NCI-H128 (cell line): ENCODE measurements around the gene HSPBP1.
"Not testable (repeated sequence)": the region's sequence is repeated elsewhere in the genome, so short reads cannot be mapped to it uniquely, and the experiment has no call there.

Experiments
- DNase-seq: peaks from one replicate; lab custom pipeline; 2025; ENCODE audit not compliant: unreplicated experiment; lab: John Stamatoyannopoulos, UW

The HSPBP1 gene

DNA sequence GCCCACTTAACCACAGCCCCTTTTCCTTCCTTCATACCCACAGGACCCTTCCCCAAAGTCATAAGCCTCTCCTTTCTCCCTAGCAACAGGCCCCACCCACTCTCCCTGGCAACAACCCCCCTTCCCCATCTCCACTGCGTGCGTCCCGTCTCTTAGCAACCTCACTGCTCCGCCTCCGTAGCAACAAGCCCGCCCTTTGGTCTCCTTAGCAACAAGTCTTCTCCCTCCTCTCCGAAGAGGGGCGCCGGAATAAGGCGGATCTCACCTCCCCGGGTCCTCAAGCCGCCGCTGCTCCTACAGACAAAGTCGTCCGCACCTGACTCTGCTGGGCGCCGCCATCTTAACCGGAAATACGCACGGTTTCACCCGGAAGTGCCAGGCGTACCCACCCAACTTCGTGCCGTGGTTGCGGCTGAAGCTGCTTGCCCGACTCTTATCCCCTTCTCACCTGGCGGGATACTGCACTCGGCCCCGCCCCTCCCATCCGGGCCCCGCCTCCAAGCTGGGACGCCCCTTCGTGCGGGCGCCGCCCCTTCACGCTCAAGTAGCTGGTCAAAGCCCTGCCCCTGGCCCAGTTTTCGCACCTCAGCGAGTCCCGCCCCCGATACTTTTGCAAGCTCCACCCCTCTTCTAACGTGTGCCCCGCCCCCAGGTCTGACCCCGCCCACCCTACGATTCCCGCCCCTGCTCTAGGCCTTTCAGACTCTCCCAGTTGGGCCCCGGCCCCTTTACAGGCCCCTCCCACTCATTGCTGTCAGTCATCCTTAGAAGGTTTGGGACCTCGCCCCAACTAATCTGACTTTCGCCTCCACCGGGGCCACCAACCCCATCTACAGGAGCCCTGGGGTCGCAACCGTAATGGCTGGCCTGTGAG, at the start of gene HSPBP1:
Gene HSPBP1, minus strand, starts transcription at position 341 of the 874 bp plus-strand sequence. CDS start 502 bp downstream, outside the sequence.
- peak; percentile 89 for DNase-seq

DNA sequence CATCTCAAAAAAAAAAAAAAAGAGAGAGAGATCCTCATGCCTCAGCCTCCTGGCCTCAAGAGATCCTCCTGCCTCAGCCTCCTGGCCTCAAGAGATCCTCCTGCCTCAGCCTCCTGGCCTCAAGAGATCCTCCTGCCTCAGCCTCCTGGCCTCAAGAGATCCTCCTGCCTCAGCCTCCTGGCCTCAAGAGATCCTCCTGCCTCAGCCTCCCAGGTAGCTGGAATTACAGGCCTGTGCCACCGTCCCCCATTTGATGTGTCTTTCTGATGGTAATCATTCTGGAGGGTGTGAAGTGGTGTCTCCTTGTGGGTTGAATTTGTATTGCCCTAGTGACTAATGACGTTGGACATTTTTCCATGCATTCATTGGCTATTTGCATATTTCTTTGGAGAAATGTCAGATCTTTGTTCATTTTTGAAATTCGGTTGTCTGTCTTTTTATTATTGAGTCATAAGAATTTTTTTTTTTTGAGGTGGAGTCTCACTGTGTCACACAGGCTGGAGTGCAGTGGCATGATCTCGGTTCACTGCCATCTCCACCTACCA, 48.9 kb upstream of the HSPBP1 start:
- not testable (repeated sequence) for DNase-seq

DNA sequence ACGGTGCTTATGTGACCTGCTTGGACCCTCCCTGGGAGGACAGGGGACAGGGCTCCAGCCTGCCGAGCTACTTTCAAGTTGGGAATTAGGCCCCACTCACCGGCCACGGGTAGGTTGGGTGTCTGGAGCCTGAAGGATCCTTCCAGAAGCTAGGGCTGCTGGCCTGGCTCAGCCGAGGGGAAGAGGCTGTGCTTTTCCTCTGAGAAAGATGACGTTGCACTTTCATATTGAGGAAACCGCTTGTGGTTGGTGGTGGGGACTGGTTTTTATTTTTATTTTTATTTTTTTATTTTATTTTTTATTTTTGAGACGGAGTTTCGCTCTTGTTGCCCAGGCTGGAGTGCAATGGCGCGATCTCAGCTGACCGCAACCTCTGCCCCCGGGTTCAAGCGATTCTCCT, 45.3 kb upstream of the HSPBP1 start, which contains the start of gene TMEM150B:
Gene TMEM150B, minus strand, starts transcription at position 170 of the 400 bp plus-strand sequence. CDS start 4,305 bp downstream, outside the sequence.
- DNase-seq: no peak

GRCh38 chr19:55324662-55325061, 44.8 kb upstream of the HSPBP1 start:
- no peak for DNase-seq

- DNase-seq: no peak
Observed at GRCh38 chr19:55322204-55322885, 42.4 kb upstream of the HSPBP1 start.

- no peak for DNase-seq
Observed at GRCh38 chr19:55321466-55322137, 41.7 kb upstream of the HSPBP1 start.

GRCh38 chr19:55320844-55321419, 41.0 kb upstream of the HSPBP1 start:
- DNase-seq: no peak

DNA sequence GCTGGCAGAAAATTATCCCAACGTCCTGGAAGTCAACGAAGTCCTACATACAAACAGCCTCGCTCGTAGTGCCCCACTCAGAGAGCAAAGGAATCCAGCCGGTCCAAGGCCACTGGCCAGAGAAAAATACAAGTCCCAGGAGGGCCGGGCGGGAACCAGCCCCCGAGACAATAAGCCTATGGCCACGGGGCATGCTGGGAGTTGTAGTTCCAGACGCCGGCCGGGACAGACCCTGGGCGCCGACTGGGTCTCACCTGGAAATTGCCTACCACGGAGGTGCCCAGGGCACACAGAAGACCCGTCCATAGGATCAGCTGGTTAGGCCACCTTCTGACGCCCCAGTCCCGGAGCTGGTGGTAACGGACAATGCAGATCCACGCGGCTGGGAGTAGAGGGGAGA, 39.9 kb upstream of the HSPBP1 start:
- no peak for DNase-seq

DNA sequence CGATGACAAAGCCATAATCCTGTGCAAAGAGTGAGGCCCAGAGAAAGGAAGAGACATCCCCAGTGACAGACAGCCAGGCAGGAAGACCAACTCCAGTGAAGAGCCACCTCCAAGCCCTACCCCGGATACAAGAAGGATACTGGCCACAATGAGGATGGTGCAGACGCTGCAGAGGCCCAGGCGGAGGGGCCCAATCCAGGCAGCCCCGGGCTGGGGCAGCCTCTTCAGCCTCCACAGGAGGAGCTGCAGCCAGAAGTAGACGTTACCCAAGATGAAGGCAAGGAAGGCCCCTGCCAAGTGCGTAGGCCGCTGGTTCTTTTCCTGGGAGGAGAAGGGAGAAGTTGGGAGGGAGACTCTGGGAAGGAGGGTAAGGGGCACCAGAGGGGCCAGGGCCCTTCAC, 36.7 kb upstream of the HSPBP1 start:
- no peak for DNase-seq

DNA sequence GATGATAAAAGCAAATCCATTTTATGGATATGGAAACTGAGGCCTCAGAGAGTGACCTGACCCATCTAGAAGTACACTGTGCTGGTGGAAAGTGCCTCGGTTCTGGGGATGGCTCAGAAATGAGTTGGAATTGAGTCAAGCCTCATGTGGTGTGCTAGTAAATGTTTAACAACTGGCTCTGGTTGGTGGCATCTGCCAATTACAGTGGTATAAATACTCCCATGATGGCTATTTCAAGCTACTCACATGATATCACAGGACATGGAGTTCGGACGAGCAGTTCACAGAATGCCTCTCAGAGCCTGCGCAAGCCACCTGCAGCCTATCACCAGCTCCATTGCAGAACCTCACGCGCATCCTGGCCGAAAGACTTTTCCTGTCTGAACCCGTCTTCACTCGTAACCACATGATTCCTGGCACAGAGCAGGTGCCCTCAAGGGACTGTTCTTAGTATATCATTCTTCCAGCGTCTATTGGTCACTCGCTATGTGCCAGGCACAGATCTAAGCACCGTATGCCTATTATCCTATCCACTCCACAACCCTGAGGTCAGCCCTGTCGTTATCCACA, 36.1 kb upstream of the HSPBP1 start:
- no peak for DNase-seq

- no peak for DNase-seq
Observed at GRCh38 chr19:55314396-55314795, 34.5 kb upstream of the HSPBP1 start.

- DNase-seq: no peak
Observed at GRCh38 chr19:55312621-55313512, 33.0 kb upstream of the HSPBP1 start.

DNA sequence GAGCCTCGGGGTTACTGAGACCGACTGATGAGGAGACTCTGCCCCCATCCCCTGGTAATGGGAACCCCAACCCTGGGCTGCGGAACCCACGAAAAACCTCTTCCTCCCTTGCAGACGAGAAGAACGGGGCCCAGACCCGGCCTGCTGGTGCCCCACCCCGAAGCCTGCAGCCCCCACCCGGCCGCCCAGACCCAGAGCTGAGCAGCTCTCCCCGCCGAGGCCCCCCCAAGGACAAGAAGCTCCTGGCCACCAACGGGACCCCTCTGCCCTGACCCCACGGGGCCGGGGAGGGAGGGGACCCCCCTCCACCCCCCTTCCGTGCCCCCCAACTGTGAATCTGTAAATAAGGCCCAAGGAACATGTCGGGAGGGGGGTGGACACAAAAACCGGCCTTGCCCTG, 31.9 kb upstream of the HSPBP1 start:
- no peak for DNase-seq

DNA sequence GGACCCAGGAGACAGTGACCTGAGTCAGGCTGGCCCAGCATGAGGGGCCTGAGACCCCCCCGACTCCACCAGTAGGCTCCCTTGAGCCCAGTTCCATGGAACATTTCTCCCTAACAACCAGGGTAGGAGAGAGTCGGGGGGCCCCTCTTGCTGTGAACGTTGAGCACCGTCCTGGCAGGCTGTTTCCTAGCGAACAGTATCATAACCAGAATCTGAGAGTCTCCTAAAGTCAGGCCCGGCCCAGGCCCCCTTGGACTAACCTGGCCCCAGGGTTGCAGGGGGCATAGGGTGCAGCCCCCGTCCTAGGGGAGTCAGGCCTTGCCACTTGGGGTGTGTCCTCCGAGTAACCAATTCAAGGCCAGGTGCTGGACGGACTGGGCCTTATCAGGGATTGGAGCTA, 31.5 kb upstream of the HSPBP1 start:
- no peak for DNase-seq

DNA sequence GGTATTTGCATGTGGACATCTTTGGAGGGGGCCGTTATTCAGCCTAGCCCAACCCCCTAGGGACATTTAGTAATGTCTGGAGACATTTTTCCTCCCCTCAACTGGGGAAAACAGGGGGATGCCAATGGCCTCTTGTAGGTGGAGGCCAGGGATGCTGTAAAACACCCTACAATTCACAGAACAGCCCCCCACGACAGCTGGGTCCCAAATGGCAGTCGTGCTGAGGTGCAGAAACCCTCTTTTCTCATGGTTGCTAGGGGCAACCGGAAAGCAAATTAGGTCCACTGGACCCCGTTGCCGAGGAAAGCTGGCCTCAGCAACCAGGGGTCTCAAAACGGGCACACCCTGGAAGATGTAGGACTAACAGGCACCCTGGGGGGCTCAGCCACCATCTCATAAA, 30.6 kb upstream of the HSPBP1 start:
- DNase-seq: no peak

GRCh38 chr19:55309448-55309847, 29.5 kb upstream of the HSPBP1 start:
- DNase-seq: no peak

DNA sequence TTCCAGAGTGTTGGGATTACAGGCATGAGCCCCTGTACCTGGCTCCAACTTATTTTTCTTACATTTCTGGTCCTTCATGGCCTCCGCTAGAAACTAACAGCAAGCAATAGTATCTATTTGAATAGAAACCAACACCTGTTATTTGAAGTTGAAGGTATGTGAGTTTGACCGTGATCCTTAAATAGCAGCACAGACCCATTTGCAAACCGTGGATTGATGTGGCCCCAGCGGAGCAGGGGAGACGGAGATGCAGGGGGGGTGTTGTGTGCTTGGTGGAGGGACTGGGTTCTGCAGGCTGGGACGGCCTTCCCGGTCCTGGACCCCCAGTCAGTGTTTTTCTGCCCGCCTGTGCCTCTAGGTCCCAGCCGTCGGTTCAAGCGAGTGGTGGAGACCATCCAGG, 28.4 kb upstream of the HSPBP1 start:
- no peak for DNase-seq

DNA sequence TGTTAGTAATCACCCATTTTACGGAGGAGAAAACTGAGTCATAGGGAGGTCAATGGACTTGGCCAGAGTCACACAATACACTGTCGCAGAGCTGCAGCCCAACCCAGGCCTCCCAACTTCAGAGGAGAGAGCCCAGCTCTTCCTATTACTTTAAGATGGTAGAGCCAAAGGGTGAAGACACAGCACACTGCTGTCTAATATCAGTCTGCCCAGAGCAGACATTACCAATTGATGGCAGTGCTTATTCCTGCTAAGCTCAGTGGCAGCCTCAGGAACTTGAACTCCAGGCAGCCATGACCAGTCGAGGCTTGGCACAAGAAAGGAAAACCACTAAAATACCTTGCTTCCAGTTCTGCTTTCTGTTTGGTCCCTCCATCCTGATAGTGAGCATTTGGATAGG, 26.8 kb upstream of the HSPBP1 start:
- no peak for DNase-seq

DNA sequence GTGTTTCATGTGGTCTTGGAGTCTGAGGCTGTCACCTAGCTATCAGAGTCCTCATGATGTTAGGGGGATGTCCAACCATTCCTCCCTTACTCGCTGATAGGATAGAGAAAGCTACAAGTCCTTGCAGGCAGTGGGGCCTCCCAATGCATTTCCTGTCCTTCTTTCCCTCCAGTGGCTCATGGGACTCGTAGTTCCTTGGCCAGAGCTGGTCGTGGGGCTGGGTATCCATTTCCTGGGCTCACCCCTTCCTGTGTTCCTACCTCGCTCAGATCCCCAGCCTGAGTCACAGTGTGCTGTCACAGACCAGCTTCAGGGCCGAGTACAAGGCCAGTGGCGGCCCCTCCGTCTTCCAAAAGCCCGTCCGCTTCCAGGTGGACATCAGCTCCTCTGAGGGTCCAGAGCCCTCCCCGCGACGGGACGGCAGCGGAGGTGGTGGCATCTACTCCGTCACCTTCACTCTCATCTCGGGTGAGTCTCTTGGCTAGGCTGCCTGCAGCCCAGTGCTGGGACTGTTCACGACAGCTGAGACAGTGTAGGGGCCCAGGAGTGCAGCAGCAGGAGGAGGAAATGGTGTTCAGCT, 26.2 kb upstream of the HSPBP1 start:
- no peak for DNase-seq
